Stimulated activated CD4-positive, alpha-beta T cell treated with anti-CD3 and anti-CD28 coated beads, Interleukin-15, amount 100 ng/mL, for 24 hours (primary cell): ENCODE results near the gene DDRGK1.
"Not testable (repeated sequence)": the region's sequence is repeated elsewhere in the genome, so short reads cannot be mapped to it uniquely, and the experiment has no call there.

ENCODE experiments used
- DNase-seq: peaks from one replicate; pipeline ENCODE4 v3.0.0-alpha.2; 2020

DDRGK1 gene

GRCh38 chr20:3163099-3164042 lies 41.1 kb downstream of the DDRGK1 start:
- DNase-seq, result no peak

- DNase-seq, result no peak
Observed at GRCh38 chr20:3162080-3162611, 42.3 kb downstream of the DDRGK1 start.

GRCh38 chr20:3161316-3162079 lies 43.0 kb downstream of the DDRGK1 start:
- no peak for DNase-seq

- no peak for DNase-seq
Observed at GRCh38 chr20:3160418-3160817, 44.1 kb downstream of the DDRGK1 start.

- no peak for DNase-seq
Observed at GRCh38 chr20:3158968-3159431, 45.5 kb downstream of the DDRGK1 start.

- DNase-seq, result no peak
Observed at GRCh38 chr20:3157817-3158216, 46.7 kb downstream of the DDRGK1 start.

GRCh38 chr20:3156811-3157619 lies 47.5 kb downstream of the DDRGK1 start:
- DNase-seq, result no peak

GRCh38 chr20:3152057-3152644 lies 52.3 kb downstream of the DDRGK1 start:
- DNase-seq, result not testable (repeated sequence)

GRCh38 chr20:3150908-3151307 lies 53.6 kb downstream of the DDRGK1 start:
- DNase-seq, result no peak

- DNase-seq, result no peak
Observed at GRCh38 chr20:3146732-3147341, 57.6 kb downstream of the DDRGK1 start.

GRCh38 chr20:3141757-3142156 lies 62.7 kb downstream of the DDRGK1 start:
- no peak for DNase-seq
